ENCODE results near the gene CSNK2A1.
"Not testable (repeated sequence)": the region's sequence is repeated elsewhere in the genome, so short reads cannot be mapped to it uniquely, and the experiment has no call there.

Gene CSNK2A1

DNA sequence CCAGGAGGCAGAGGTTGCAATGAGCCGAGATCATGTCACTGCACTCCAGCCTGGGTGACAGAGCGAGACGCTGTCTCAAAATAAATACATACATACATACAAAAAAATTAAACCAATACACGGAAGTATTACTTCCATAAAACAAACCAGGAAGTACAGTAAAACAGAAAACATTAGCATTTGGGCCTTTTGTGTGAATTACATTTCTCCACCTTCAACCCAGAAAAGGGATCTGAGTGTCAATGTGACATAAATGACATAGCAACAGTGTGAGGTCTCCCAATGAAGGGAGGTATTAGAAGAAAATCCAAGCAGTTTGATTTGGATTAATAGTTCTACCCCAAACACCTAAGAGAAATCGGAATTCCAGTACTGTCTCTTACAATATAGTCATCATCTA lies 10.1 kb downstream of the CSNK2A1 start:
- no peak for DNase-seq (ENCODE audit: low spot score)

DNA sequence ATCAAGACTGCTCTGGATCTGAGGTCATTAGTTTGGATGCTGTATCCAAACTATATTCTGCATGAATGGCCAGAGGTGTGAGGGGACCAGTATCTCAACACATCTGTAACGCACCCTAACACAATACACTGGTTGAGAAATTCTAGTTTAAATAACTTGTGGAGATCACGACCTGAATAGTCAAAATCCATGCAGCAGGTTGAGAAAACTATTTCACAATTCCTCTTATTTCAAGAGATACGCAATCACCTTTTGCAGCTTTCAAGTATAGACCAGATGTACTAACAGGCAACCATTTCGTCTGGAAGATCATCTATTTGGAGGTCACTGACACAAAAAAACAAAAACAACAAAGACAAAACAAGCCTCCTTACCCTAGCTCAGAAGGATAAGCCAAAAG lies 11.1 kb downstream of the CSNK2A1 start:
- DNase-seq (ENCODE audit: low spot score): no peak

DNA sequence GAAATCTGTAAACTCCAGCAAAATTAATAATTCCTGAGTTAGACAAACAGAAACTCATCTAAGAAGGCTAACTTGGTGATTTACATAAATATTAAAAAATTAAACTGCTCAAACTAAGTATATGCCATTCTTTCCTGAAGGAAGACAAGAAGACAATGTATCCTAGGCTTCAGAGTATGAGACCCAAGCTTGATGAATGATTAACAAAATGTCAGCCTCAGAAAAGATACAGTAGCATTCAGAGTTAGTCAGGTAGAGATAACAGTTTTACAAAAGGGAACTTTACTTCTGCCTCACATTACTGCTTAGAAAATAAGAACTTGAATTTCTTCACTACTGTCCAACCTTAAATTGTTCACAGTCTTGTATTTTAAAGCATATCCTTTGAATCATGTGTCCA lies 12.0 kb downstream of the CSNK2A1 start:
- no peak for DNase-seq (ENCODE audit: low spot score)

DNA sequence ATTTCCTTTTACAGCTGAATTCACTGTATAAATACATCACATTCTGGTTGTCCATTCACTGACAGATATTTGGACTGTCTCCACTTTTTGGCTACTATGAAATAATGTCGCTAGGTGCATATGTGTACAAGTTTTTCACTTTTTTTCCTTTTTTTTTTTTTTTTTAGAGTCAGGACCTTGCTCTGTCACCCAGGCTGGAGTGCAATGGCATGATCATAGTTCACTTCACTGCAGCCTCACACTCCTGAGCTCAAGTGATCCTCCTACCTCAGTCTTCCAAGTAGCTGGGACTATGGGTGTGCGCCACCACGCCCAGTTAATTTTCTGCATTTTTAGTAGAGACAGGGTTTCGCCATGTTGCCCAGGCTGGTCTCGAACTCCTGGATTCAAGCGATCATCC lies 13.3 kb downstream of the CSNK2A1 start:
- no peak for DNase-seq (ENCODE audit: low spot score)

DNA sequence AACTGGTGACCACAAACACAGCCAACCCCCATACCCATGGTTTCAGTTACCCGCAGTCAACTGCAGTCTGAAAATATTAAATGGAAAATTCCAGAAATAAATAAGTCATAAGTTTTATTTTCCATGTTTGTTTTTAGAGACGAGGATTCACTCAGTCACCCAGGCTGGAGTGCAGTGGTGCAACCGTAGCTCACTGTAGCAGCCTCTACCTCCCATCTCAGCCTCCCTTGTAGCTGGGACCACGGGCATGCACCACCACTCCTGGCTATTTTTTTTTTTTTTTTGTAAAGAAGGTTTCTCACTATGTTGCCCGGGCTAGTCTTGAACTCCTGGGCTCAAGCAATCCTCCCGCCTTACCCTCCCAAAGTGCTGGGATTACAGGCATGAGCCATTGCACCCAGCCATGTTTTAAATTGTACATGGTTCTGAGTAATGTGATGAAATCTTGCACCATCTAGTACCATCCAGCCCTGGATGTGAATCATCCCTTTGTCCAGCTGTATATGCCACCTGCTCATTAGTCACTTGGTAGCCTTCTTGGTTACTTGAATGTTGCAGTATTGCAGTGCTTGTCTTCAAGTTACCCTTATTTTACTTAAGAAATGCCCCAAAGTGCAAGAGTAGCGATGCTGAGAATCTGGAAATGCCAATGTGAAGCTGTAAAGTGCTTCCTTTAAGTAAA lies 14.5 kb downstream of the CSNK2A1 start:
- DNase-seq (ENCODE audit: low spot score): no peak

DNA sequence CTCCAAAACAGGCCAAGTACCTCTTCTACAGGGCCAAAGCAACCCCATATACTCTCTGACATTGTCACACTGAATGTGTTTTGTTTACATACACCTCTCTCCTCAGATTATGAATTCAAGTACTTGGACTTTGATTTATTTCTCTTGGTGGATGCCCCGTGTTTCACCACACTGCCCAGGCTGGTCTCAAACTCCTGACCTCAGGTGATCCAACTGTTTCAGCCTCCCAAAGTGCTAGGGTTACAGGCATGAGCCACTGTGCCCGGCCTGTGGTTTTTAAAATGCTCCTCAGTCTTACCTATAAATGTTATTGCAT lies 16.1 kb downstream of the CSNK2A1 start:
- no peak for DNase-seq (ENCODE audit: low spot score)

DNA sequence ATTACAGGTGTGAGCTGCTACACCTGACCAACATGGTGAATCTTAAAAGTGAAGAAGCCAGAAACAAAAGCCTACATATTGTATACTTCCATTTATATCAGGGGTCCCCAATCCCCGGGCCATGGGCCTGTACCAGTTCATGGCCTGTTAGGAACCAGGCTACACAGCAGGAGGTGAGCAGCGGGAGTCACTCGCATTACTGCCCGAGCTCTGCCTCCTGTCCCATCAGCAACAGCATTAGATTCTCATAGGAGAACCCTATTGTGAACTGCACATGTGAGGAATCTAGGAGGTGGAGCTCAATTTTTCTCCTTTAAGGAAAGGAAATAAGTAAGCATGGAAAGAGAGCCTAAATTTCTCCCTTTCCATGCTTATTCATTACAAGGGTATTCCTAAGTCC lies 21.7 kb downstream of the CSNK2A1 start:
- no peak for DNase-seq (ENCODE audit: low spot score)

DNA sequence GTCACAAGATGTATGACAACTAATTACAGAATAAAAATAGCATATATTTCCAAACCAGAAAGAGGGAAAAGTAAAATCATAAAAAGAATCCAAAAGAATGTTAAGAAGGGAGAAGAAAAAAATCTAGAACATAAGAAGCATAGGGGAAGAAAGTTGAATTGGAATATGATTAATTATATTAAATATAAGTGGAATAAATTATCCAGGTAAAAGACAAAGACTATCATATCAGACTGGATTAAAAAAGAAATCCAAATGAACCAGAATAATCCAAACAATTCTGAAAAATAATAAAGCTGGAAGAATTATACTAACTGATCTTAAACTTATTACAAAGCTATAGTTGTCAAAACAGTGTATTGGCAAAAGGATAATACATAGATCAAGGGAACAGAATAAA lies 23.6 kb downstream of the CSNK2A1 start:
- no peak for DNase-seq (ENCODE audit: low spot score)

DNA sequence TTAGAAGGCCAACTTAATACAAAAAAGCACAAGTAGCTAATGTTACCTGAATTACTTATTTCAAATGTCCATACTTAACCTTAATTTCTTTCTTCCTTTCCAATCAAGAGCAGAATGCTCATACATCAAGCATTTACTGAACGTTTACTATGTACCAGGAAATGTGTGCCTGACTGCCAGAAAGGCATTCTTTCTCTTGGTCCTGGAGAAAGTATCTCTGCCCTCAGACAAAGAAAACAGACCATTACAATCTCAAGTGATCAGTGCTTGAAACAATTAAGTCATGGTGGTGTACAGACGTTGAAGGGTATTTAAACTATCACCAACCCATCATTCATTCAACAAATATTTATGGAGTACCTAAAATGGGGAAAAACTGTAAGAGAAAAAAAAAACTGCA lies 26.4 kb downstream of the CSNK2A1 start:
- no peak for DNase-seq (ENCODE audit: low spot score)

DNA sequence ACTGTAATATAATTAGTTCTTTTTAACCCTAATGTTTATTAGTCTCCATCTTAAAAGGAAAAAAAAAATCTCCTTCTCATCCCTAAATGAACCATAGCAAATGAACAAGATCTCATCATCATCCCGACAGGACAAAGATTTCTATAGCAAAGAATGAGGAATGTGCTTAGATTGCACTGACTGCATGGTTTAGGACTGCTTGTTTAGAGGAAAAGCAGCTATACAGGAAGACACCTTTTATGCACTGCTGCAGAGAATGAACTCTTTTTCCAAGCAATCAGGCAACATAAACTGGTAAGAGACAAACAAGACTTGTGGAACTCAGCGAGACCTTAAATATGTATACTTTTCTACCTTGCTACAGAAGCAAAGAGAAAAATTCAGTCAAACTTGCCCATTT lies 26.8 kb downstream of the CSNK2A1 start:
- no peak for DNase-seq (ENCODE audit: low spot score)

DNA sequence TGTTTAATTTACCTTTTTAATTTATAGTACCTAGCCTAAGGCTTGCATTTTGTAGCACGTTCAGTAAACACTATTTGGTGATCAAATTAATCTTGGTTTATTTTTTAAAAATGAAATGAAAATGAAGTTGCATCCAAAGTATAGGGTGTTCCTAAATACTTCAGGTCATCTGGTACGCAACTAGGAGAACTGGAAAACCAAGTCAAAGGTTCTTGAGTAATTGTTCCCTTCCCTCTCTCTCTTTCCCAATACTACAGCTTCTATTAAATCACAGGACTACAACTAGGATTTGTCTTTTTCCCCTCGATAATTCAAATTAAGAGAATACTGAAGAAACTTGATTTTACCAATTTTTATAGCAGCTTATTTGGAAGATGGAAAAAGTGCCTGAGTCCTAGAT lies 27.9 kb downstream of the CSNK2A1 start:
- DNase-seq (ENCODE audit: low spot score): no peak

DNA sequence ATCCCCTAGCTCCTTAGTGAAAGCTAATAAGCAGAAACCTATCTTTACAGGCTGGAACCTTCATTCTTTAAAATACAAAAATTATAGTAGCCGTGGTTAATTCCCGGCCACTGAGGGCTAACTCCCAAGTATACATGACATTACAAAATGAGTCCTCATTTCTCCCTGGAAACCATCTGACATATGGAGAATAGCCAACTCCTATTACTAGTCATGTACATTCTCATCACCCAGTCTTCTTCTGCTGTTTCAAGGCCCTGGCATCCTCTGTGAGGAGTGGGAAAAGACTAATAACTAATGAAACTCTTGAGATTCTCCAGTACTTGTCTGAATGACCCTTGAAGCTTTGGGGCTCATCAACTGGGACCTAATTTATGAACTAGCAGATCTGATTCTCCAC lies 30.2 kb downstream of the CSNK2A1 start:
- no peak for DNase-seq (ENCODE audit: low spot score)

DNA sequence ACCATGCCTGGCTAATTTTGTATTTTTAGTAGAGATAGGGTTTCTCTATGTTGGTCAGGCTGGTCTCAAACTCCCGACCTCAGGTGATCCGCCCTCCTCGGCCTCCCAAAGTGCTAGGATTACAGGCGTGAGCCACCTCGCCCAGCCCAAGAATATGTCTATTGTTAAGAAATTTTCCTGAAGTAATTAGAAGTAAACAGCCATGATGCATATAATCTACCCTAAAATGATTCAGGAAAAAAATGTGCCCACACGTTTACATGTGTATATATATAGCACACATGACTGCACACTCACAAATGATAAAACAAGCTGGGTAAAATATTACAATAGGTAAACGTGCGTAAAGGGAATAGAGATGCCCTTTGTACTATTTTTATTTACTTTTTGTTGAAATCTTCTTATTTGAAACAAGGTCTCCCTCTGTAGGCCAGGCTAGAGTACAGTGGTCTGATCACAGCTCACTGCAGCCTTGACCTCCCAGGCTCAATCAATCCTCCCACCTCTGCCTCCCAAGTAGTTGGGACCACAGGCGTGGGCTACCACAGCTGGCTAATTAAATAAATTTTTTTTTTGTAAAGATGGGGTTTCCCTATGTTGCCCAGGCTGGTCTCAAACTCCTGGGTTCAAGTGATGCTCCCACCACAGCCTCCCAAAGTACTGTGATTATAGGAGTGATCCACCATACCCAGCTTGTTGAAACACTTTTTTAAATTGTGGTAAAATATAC lies 33.1 kb downstream of the CSNK2A1 start:
- not testable (repeated sequence) for DNase-seq (ENCODE audit: low spot score)

DNA sequence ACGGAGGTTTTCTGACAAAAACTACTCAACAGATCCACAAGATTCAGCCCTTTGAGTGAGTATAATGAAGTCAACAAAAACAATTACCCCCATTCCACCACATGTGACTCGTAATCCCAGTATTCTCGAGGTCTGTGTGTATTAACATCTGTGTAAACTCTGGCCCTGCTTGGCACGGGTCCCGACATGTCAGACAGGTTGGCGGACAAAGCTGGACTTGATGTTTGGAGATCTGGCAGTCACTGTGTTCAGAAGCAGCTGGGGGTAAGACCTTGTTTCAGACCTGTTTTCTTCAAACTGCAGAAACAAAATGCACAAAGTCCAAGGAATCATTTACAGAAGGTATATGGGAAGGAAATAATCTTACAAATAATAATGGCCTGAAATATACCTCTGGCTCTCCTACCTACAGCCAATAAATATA lies 35.2 kb downstream of the CSNK2A1 start:
- not testable (repeated sequence) for DNase-seq (ENCODE audit: low spot score)

DNA sequence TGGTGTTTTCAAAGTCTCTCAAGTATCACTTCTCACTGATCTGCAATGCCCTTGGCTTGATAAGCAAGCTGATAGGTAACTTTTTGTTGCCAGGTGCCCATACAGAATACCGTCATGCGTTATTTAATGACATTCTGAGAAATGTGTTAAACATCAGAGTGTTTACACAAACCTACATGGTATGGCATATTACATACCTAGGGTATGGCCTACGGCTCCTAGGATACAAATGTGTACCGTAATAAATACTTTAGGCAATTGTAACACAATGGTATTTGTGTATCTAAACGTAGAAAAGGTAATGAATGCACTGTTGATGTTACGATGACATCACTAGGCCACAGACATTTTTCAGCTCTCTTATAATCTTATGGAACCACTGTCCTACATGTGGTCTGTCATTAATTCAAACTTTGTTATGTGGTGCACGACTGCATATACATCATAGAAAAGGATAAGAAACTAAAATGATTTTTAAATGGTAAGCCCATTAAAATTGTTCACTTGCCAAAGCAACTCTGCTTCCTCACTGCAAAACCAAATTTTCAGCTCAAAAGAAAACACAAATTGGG lies 35.7 kb downstream of the CSNK2A1 start:
- no peak for DNase-seq (ENCODE audit: low spot score)

DNA sequence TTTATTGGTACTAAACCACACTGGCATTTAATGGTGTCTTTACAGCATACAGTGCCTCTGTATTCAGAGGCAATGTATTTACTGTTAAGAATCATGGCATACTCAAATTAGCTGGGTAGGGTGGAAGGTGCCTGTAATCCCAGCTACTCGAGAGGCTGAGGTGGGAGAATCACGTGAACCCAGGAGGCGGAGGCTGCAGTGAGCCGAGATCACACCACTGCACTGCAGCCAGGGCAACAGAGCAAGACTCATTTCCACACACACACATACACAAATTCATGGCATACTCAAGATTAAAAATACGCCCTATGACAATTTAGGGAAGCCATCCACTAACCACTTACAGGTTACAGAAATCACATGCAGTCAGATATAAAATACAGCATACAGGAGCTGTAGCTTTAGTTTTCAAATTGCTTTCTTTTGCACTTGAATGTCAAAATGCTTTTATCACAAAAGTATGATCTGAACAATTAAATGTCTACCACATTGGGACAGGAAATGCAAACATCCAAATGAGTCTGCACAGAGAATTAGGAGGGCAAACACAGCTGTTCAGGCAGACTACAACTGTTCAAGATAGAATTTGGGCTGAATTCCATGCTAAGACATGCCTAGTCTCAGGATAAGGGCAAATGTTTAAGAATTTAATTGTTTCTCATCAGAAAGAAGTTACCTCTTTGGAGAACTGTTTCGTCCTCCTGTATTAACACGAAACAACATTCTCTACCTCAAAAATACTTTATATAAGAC lies 36.4 kb downstream of the CSNK2A1 start:
- no peak for DNase-seq (ENCODE audit: low spot score)

DNA sequence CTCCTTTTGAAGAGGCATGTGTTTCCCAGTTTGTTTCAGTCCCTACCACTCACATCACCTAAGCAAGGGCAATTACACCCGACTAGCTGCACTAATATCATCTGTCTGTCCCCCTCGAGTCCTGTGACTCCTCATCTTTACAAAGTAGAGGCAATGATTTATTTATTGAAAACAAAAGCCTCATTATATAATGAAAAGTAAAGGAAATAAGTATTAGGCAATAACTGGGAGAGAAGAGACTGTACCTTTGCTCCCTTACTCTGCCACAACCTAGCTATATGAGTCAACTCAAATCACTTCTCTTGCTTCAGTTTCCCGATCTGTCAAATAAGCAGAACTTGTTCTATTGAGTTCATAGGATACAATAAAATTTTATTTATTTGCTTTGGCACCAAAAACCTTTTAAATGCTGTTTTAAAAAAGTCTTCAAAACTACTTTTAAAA lies 38.9 kb downstream of the CSNK2A1 start:
- DNase-seq (ENCODE audit: low spot score): no peak

DNA sequence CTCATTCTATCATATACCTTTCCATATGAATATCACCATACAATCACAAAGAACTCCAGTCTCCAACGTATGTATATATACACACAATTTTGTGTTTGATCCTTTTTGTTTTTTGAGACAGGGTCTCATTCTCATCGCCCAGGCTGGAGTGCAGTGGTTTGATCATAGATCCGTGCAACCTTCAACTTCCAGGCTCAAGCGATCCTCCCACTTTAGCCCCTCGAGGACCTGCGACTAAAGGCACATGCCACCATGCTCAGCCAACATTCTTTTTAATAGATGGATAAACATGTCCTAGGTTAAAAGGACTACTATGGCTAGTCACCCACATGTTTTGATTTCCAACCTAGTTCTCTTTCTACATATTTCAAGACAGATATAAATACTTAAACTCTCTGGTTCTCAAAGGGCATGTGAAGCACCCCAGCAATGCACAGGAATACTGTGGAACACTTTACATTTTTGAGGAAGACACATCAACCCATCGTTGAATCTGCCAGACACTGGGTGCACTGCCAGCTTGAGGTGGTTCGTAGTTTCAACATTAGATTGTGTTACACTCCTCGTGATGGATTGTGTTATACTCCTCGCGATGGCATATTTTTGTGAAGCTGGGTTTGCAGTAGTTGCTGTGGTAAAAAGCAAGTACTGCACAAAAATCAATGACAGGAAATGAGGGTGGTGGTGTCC lies 40.4 kb downstream of the CSNK2A1 start:
- DNase-seq (ENCODE audit: low spot score): no peak

DNA sequence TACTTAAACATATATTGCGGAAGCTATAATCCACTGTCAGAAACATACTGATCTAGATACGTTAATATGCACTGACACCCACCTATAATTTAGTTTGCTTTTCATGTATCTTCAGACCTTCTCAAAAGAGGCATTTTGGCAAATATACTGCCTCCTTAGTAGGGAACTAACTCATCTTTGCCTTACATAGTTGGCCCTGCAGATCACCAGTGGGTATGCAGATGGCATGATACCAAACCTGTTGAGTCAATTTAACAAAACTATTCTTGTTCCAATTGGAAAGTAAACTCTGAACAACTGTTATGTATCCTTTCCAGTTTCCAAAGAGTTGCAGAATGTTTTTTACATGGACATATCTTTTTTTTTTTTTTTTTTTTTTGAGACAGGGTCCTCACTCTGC lies 45.6 kb downstream of the CSNK2A1 start:
- DNase-seq (ENCODE audit: low spot score): no peak

DNA sequence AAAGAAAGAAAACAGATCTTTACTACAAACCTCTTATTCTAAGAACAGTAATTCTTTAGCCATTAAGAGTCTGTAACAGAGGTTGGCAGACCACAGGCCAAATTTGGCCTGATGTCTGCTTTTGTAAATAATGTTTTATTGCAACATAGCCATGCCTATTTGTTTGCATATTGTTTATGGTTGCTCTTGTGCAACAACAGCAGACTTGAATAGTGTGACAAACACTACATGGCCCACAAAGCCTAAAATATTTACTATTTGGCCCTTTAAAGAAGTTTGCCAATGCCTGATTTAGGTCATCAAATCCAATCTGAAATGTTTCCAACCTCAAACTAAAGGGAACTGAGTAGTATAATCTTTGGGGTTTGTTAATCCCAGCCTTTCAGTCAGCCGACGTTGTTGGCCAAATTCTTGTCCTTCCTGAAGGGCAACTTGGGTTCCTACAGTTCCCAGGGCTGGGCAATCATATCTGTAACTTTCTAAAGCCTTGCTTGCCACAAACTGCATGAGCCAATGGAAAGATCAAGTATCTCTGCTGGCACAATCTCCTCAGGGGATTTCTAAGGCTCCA lies 47.4 kb downstream of the CSNK2A1 start:
- no peak for DNase-seq (ENCODE audit: low spot score)

DNA sequence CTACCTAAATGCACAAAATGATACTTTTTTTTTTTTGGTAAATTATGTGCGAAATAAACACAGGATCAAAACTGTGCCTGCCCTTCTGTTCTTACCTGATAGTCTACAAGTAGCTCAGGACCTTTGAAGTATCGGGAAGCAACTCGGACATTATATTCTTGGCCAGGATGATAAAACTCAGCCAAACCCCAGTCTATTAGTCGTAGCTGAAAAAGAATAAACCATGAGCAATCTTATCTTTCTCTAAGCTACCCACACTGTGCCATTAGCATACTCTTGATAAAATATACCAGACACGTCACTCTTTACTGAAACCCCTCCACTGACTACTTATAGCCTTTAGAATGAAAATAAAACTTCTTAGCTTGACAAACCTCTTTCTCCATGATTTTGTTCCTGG lies 51.4 kb downstream of the CSNK2A1 start:
- DNase-seq (ENCODE audit: low spot score): no peak

DNA sequence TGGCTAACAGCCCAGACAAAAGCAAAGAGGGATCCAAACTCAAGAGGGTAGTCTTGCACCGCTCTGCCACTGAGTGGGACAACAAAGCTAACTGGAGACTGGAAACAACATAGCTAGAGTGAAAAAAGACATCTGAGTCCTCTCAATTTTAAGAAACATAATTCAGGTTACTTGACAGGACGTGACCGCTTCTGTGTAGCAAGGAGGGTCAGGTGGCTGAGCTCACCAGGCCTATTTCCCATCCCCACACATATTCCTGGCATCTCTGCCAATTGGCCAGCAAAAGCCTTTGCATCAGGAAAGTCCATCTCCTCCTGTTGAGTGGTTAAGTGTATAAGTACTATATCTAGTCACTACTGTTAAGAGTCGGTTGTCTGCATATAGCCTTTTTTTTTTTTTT lies 55.9 kb downstream of the CSNK2A1 start:
- no peak for DNase-seq (ENCODE audit: low spot score)

Data from putamen (tissue), 1 donor.